Right cardiac atrium (tissue), 5 donors: ENCODE results near the gene PIPOX. TPM values are rescaled to one million over a fixed set of nuclear protein-coding genes. Genes with fewer than 3 reads are reported as not detected.

ENCODE experiments used
- ATAC-seq, 2 donors: fragments of 200-7000 bp; cut with Tn5 transposase; one replicate each; pipeline versions ENCODE4 v1.8.0 to v1.9.1; 2020; ENCODE audit warnings: moderate library complexity in 2 of 2, mild to moderate bottlenecking in 1 of 2
- DNase-seq, 3 donors: peaks; one replicate each; pipeline ENCODE4 v3.0.0-alpha.2; 2020
- H3K27ac ChIP-seq: one replicate; pipeline ENCODE4 v1.5.1; 2013; ENCODE audit warnings: mild to moderate bottlenecking, low read length, control low read depth, moderate library complexity
- H3K27me3 ChIP-seq: one replicate; pipeline ENCODE4 v1.6.1; 2013; ENCODE audit not compliant: control insufficient read depth, insufficient read depth
- H3K4me1 ChIP-seq: one replicate; pipeline ENCODE4 v1.6.1; 2013; ENCODE audit warnings: low read length; ENCODE audit not compliant: control insufficient read depth, insufficient read depth
- H3K4me3 ChIP-seq: one replicate; pipeline ENCODE4 v1.5.1; 2013; ENCODE audit warnings: low read length, control low read depth
- H3K9me3 ChIP-seq: one replicate; pipeline ENCODE4 v1.6.1; 2013; ENCODE audit warnings: low read length; ENCODE audit not compliant: control insufficient read depth
- WGBS: extraction: QIAGEN DNeasy Blood & Tissue Kit; methylation state at CpG from one replicate; pipeline ENCODE4 v1.1.7; 2013; 5-methylcytosine and 5-hydroxymethylcytosine counted together
- intact Hi-C, 4 donors: fragments of 100-400 bp; cut with DNase I; formaldehyde crosslinking; loops; one replicate each; pipeline versions ENCODE4 v1.11.0 to v1.14.0; 2022 to 2023
- polyA plus RNA-seq: library from polyadenylated mRNA; stranded (reverse); fragments of 200-250 nt; gene quantifications from one replicate; pipeline ENCODE4 v1.2.3, GENCODE V29; 2013
- total RNA-seq, 4 donors: library from RNA; stranded (reverse); fragmentation: NEBNext Ultra II Directional; extraction: Animal tissue kit (Norgen Biotek cat#: 25700); gene quantifications; one replicate each; pipeline ENCODE4 v1.2.1, GENCODE V29; 2021
- donor health status: healthy with polysubstance abuse.
- donor health status: DM: no; HTN: yes; CAD: no.
- donor health status: DM: no; HTN: no; CAD: no.
- donor health status: DM: no; HTN: yes; CAD: no; lungs with severe emphysema.
- donor health status: DM: yes; HTN: yes; CAD: no.

The PIPOX gene
- total and polyA plus RNA-seq, 5 donors: 0.45 to 1.4 (median 0.58) TPM

GRCh38 chr17:29066606-29067005 lies 23.7 kb downstream of the PIPOX start:
- DNase-seq (no peak), ATAC-seq (no peak)
- intact Hi-C loops: no loop called here
- Histone ChIP-seq H3K4me3 (no peak overlapping the region), H3K9me3 (no peaks in the 10 kb centered on the region), H3K27ac (no peak overlapping the region), H3K4me1 (peaks cover 6% of the 10 kb centered on the region), H3K27me3 (no peaks in the 10 kb centered on the region)
- 77% methylated on average over 7 of the region's 7 CpGs for WGBS

GRCh38 chr17:29068818-29069217 lies 25.9 kb downstream of the PIPOX start:
- no peak for DNase-seq
- Histone ChIP-seq H3K9me3 (no peaks in the 10 kb centered on the region), H3K27me3 (no peaks in the 10 kb centered on the region), H3K27ac (no peak overlapping the region), H3K4me1 (peaks cover 6% of the 10 kb centered on the region), H3K4me3 (no peak overlapping the region)
- intact Hi-C loops: no loop called here
- ATAC-seq: no peak
- WGBS: 58% methylated on average over 10 of the region's 10 CpGs

- ATAC-seq (peak; percentile 31 to 37), DNase-seq (peak in 1 of 3 donors; percentile 39)
- H3K9me3 ChIP-seq: no peaks in the 10 kb centered on the region
- peaks cover 6% of the 10 kb centered on the region for H3K4me1 ChIP-seq
- 30% methylated on average over 19 of the region's 19 CpGs for WGBS
- no peak overlapping the region for H3K27ac ChIP-seq
- H3K27me3 ChIP-seq: no peaks in the 10 kb centered on the region
- no peak overlapping the region for H3K4me3 ChIP-seq
- intact Hi-C loops: loop anchor here in 1 of 4 donors (10.0 kb wide), 1 partner anchor 105 kb away; no protein-coding TSS in a partner anchor
Measured at GRCh38 chr17:29069526-29070041, 26.6 kb downstream of the PIPOX start.

GRCh38 chr17:29070308-29070707 lies 27.4 kb downstream of the PIPOX start:
- peaks cover 6% of the 10 kb centered on the region for H3K4me1 ChIP-seq
- no peak overlapping the region for H3K27ac ChIP-seq
- intact Hi-C loops: loop anchor here in 1 of 4 donors (10.0 kb wide), 1 partner anchor 106 kb away; no protein-coding TSS in a partner anchor
- 32% methylated on average over 10 of the region's 10 CpGs for WGBS
- H3K4me3 ChIP-seq: no peak overlapping the region
- DNase-seq: no peak
- peak in 1 of 2 donors; percentile 24 for ATAC-seq
- no peaks in the 10 kb centered on the region for H3K9me3 ChIP-seq
- no peaks in the 10 kb centered on the region for H3K27me3 ChIP-seq

GRCh38 chr17:29070781-29071180 lies 27.8 kb downstream of the PIPOX start:
- intact Hi-C loops: loop anchor here in 1 of 4 donors (10.0 kb wide), 1 partner anchor 106 kb away; no protein-coding TSS in a partner anchor
- ATAC-seq: no peak
- Histone ChIP-seq H3K4me1 (peaks cover 6% of the 10 kb centered on the region), H3K27ac (peak overlapping the region; percentile 38), H3K4me3 (no peak overlapping the region), H3K27me3 (no peaks in the 10 kb centered on the region), H3K9me3 (no peaks in the 10 kb centered on the region)
- 41% methylated on average over 9 of the region's 9 CpGs for WGBS
- no peak for DNase-seq

- WGBS: 100% methylated on average over 1 of the region's 1 CpG
- Histone ChIP-seq H3K4me3 (no peak overlapping the region), H3K9me3 (no peaks in the 10 kb centered on the region), H3K27me3 (no peaks in the 10 kb centered on the region), H3K27ac (no peak overlapping the region), H3K4me1 (peaks cover 6% of the 10 kb centered on the region)
- DNase-seq: no peak
- intact Hi-C loops: loop anchor here in 1 of 4 donors (10.0 kb wide), 1 partner anchor 107 kb away; no protein-coding TSS in a partner anchor
- no peak for ATAC-seq
Measured at GRCh38 chr17:29071303-29071702, 28.4 kb downstream of the PIPOX start.

- H3K4me3 ChIP-seq: no peak overlapping the region
- ATAC-seq: no peak
- peaks cover 6% of the 10 kb centered on the region for H3K4me1 ChIP-seq
- H3K27ac ChIP-seq: no peak overlapping the region
- no peaks in the 10 kb centered on the region for H3K27me3 ChIP-seq
- WGBS: 69% methylated on average over 2 of the region's 2 CpGs
- no peaks in the 10 kb centered on the region for H3K9me3 ChIP-seq
- intact Hi-C loops: loop anchor here in 1 of 4 donors (10.0 kb wide), 1 partner anchor 108 kb away; no protein-coding TSS in a partner anchor
- DNase-seq: no peak
Measured at GRCh38 chr17:29073045-29073444, 30.1 kb downstream of the PIPOX start.

- Histone ChIP-seq H3K4me3 (no peak overlapping the region), H3K4me1 (peaks cover 6% of the 10 kb centered on the region), H3K27me3 (no peaks in the 10 kb centered on the region), H3K27ac (no peak overlapping the region), H3K9me3 (no peaks in the 10 kb centered on the region)
- intact Hi-C loops: loop anchor here in 1 of 4 donors (10.0 kb wide), 1 partner anchor 109 kb away; no protein-coding TSS in a partner anchor
- ATAC-seq (no peak), DNase-seq (no peak)
- 64% methylated on average over 4 of the region's 4 CpGs for WGBS
Measured at GRCh38 chr17:29073520-29073919, 30.6 kb downstream of the PIPOX start.

- H3K27ac ChIP-seq: no peak overlapping the region
- 55% methylated on average over 12 of the region's 12 CpGs for WGBS
- DNase-seq: no peak
- intact Hi-C loops: loop anchor here in 1 of 4 donors (10.0 kb wide), 1 partner anchor 110 kb away; no protein-coding TSS in a partner anchor
- no peak overlapping the region for H3K4me3 ChIP-seq
- no peaks in the 10 kb centered on the region for H3K9me3 ChIP-seq
- H3K27me3 ChIP-seq: no peaks in the 10 kb centered on the region
- peaks cover 6% of the 10 kb centered on the region for H3K4me1 ChIP-seq
- peak in 1 of 2 donors; percentile 9 for ATAC-seq
Measured at GRCh38 chr17:29074488-29074887, 31.5 kb downstream of the PIPOX start.

- intact Hi-C loops: loop anchor here in 1 of 4 donors (10.0 kb wide), 1 partner anchor 111 kb away; no protein-coding TSS in a partner anchor
- ATAC-seq (no peak), DNase-seq (no peak)
- WGBS: 77% methylated on average over 6 of the region's 6 CpGs
- no peaks in the 10 kb centered on the region for H3K27me3 ChIP-seq
- no peak overlapping the region for H3K27ac ChIP-seq
- peaks cover 2% of the 10 kb centered on the region for H3K4me1 ChIP-seq
- no peaks in the 10 kb centered on the region for H3K9me3 ChIP-seq
- no peak overlapping the region for H3K4me3 ChIP-seq
Measured at GRCh38 chr17:29076087-29076486, 33.1 kb downstream of the PIPOX start.

- Histone ChIP-seq H3K27me3 (no peaks in the 10 kb centered on the region), H3K4me3 (no peak overlapping the region), H3K4me1 (no peaks in the 10 kb centered on the region), H3K9me3 (no peaks in the 10 kb centered on the region), H3K27ac (no peak overlapping the region)
- DNase-seq (no peak), ATAC-seq (no peak)
- 76% methylated on average over 7 of the region's 7 CpGs for WGBS
- intact Hi-C loops: loop anchor here in 1 of 4 donors (10.0 kb wide), 1 partner anchor 112 kb away; no protein-coding TSS in a partner anchor
Measured at GRCh38 chr17:29076722-29077121, 33.8 kb downstream of the PIPOX start.
